Activated CD8-positive, alpha-beta memory T cell treated with anti-CD3 and anti-CD28 coated beads, Interleukin-2, amount 50 U/mL, for 4 hours (primary cell): ENCODE data around the gene ADPGK.

Source experiments
- DNase-seq: peaks from one replicate; pipeline ENCODE4 v3.0.0-alpha.2; 2020

Gene ADPGK

GRCh38 chr15:72787526-72787925 lies 4.0 kb upstream of the ADPGK start:
- DNase-seq = no peak

DNA sequence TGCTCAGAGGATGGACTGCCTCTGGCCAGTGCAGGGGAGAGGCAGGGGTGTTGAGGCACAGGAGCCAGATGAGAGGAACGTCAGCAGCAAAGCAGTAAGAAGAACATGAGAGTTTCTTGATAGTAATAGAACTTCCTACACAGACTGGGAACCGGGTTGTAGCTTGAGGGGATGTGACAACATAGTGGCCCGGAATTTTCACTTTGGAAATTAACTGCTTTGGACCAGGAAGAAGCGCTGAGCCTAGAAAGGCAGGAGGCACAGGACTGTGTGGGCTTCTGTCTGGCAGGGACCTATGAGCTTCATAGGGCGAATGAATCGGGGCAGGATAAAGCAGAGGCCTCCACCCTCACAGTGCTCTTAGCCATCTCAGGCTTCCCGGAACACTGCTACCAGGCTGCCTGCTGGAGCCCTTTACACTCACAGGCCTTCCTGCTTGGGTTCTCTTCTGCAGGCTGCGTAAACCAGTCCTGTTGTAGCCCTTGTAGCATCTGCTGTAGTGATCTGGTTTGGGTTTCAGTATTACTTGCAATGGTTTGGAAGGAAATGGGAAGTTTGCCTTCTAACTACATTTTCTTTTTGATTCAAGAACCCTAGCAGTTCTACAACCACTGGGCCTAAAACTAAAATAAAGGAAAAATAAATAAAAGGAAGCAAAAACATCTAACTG lies 3.3 kb upstream of the ADPGK start:
- no peak for DNase-seq

GRCh38 chr15:72786242-72786641 lies 2.7 kb upstream of the ADPGK start:
- no peak for DNase-seq

GRCh38 chr15:72785841-72786240 lies 2.3 kb upstream of the ADPGK start:
- DNase-seq = no peak

DNA sequence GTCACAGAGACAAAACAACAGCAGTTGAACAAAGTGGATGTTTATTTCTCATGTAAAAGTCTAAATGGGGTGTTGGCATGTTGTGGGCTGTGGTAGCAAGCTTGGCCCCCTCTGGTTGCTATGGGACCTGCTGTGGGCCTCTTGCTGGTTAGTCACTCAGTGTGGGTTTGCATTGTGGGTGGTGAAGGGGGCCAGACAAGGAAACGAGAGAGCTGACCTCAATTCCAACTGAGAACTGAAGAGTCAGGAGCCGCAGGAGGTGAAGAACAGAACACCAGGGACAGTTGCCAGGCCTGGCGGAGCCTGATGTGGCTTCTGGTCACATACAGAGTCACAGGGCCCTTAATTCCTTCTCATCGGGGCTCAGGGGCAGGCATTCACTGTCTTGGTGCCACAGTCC lies 1.9 kb upstream of the ADPGK start:
- peak; percentile 34 for DNase-seq

GRCh38 chr15:72784456-72784876 lies 908 bp upstream of the ADPGK start:
- DNase-seq = no peak

- DNase-seq = no peak
These were observed 436 bp downstream of the ADPGK start for GRCh38 chr15:72783004-72783639.

DNA sequence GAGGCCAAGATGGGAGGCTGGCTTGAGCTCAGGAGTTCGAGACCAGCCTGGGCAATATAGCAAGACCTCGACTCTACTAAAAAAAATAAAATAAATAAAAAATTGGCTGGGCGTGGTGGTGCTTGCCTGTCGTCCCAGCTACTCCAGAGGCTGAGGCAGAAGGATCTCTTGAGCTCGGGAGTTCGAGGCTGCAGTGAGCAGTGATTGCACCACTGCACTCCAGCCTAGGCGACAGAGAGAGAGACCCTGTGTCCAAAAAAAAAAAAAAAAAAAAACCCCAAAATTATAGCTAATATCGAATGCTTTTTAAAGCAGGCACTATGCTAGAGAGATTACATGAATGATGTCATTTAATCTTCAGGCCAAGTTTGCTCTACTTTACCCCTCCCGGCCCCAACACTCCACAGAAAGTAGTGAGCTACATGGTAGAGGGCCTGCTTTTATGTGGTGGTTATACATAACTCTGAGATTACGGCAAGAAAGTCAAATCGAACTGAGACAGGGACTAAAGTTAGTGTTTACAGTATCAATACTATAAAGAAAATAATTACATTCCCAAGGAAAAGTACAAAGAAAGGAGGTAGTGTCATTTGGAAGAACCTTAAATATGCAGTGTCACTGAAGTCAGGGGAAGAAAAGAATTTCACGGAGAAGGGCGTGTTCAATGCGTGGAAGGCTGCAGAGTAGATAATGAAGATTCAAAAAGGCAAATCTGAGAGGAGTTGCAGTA lies 1.1 kb downstream of the ADPGK start:
- no peak for DNase-seq

DNA sequence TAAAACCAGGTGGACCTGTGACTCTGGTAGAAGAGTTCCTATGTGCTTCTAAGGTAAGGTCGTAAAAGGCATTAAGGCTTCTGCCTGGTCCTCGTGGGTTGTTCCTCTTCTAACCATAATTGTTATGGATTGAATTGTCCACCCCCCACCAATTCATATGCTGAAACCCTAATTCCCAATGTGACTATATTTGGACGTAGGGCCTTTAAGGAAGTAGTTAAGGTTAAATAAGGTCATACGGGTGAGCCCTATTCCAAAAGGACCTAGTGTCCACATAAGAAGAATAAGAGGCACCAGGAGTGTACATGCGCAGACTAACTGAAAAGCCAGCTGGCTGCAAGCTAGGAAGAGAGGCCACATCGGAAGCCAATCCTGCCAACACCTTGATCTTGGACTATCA lies 1.9 kb downstream of the ADPGK start:
- no peak for DNase-seq

GRCh38 chr15:72778796-72779195 lies 4.8 kb downstream of the ADPGK start:
- DNase-seq = no peak

DNA sequence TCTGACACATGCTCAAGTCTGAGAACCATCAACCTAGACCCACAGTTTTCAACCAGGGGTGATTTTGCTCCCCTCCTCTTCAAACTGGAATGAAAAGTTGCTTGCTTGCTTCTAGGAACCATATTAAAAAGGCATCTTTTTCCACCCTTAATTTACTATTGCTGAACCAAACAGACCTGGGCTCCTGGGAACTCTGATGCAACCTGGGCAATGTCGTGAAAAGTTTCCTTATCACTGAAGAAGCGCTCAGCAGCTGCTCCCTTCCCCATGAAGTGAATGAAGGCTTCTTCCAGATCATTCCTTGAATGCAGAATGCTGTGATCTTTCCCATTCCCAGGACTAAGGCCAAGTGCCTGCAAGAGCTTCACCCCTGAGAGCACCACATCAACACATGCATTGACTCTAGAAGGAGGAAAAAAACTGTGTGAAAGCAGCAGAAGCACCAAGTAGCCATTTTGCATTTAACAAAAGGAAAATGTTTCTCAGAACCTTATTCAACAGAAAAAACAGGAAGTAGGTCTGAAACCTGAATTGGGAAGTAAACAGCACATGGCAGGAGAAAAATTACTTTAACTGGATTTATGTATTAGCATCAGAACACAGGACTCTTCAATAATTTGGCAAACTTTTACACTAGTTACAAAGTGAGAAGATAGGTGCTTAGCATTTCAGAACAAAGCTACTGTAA lies 8.7 kb downstream of the ADPGK start:
- DNase-seq = no peak

DNA sequence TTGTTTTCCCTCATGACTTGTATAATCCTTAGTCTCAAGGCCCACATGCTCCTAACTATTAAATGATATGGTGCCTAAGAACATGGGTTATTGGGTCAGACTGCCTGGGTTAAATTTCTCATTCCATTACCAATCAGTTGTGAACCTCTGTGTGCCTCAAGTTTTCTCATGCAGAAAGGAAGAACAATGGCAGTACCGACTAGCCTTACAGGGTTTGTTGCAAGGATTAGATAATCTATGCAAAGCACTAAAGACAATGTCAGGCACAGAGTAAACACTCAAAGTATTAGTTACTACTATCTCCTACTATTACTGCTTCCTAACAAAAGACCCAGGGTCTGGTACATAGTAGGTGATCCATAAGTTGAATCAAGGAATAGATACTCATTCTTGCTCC lies 12.2 kb downstream of the ADPGK start:
- DNase-seq = no peak

DNA sequence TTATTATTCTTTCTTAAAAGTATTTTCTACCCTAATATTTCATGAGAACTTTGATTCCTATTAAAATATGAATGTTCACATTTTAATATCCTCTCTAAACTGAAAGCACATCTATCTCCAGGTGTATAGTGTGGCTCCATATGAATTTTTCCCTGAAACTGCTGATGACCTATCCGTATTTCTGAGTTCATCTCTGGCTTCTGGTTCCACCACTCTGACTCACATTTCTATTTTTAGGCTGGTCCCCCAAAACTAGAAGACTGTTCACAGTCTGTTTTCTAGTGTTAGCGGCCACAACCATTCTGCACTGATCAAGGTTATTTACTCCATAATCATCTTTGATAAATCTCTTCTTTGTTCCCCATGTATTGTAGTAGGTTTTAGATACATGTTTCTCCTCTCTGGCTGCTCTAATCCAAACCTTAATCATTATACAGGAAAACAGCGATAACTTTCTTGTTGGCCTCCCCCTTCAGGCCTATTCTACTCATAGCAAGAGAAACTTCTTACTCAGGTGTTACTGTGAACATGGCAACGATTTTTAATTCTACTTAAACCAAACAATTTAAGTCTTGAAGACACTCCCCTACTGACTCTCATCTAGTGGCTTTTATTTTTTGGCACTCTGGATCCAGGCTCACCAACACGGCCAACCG lies 12.8 kb downstream of the ADPGK start:
- DNase-seq = no peak

DNA sequence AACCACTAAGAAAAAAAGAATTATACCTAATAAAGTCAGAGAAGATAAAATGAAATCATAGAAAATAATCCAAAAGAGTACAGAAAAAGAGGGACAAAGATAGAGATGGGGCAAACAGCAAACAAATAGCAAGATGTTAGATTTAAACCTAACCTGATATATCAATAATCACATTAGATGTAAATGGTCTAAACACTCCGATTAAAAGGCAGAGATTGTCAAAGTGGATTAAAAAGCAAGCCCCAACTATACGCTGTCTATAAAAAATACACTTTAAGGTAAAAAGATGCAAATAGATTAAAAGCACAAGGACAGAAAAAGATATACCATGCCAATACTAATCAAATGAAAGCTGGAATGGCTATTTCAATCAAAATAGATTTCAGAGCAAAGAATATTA lies 16.8 kb downstream of the ADPGK start:
- no peak for DNase-seq

GRCh38 chr15:72766025-72766424 lies 17.5 kb downstream of the ADPGK start:
- no peak for DNase-seq

DNA sequence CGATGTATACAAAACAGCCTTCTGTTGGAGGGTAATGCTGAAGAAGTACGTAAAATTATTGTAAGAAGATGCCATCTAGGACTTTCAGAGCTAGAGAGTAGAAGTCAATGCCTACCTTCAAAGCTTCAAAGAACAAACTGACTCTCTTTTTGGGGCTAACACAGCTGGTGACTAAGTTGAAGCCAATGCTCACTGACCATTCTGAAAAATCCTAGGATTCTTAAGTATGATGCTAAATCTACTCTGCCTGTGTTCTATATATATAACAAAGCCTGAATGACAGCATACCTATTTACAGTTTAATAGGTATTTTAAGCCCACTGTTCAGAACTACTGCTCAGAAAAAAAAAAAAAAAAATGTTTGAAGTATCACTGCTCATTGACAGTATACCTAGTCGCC lies 18.9 kb downstream of the ADPGK start:
- no peak for DNase-seq

DNA sequence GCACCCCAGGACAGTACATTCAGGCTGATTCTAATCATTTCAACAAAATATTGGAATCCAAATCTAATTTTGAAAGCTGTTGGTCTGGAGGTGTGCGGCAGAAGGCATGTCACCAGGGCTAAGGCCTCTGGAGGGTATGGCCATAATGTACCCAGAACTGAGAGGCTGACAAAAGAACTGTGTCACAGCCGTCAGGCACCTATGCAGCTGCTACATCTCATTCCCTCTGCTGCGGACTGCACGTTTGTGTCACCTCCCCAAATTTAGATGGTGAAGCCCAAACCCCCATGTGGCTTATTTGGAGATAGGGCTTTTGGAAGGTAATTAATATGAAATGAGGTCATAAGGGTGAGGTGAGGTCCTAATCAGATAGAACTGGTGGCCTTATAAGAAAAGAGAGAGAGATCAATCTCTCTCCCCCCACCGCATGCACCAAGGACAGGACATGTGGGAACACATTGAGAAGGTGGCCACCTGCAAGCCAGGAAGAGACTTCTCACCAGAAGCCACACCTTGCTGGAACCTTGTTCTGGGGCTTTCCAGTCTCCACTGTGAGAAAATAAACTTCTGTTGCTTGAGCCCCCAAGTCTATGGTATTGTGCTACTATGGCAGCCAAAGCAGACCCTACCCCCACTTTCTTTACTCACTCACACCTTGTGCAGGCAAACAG lies 22.8 kb downstream of the ADPGK start:
- DNase-seq = no peak

DNA sequence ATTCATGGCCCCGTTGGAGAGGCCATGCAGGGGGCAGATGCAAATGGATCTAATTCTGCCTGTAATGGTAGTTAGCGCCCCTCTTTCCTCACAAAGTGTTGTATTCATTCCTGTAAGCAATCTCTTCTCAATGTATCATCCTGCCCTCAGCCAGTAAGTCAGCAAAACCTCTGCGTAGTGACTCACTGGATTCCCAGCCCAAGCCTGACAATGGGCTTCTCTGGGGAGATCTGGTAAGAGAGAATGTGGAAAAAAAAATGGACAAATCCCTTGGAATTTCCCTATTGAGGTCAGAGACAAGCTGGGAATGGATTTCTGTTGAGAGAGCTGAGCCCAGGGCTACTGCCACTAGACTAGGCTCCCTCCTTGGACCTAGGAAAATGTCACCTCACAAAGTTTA lies 25.4 kb downstream of the ADPGK start:
- DNase-seq = no peak

GRCh38 chr15:72754096-72754495 lies 29.5 kb downstream of the ADPGK start:
- DNase-seq = no peak

DNA sequence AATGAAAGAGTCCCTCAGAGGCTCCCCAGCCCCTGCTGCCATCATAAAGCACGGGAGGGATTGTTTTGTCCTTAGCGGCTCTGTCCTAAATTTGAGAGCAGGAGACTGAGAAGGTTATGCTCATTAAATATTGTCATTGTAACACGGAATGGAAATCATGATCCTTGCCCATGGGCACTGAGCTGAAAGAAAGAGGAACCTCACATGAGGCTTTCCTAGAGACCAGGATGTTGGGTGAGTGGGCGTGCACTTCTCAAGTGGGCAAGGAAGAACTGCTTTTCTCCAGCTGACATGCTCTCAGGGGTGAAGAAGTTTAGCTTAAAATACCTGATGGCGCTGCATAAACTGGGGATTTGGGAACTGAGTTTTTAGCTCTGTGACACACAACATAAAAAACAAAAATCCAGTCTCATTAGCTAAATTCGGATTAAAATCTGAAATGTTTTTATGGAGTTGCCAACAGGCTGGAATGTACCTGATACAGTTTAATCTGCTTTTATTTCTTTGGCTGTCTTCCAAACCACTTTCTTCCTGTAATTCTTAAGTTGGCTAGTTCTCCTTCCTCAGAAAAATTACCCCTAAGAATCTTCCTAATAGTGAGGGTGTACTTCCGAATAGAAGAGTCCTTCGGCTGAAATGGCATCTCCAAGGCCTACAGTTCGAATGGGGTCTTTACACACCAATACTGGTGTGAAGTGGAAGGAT lies 31.7 kb downstream of the ADPGK start:
- DNase-seq = no peak

DNA sequence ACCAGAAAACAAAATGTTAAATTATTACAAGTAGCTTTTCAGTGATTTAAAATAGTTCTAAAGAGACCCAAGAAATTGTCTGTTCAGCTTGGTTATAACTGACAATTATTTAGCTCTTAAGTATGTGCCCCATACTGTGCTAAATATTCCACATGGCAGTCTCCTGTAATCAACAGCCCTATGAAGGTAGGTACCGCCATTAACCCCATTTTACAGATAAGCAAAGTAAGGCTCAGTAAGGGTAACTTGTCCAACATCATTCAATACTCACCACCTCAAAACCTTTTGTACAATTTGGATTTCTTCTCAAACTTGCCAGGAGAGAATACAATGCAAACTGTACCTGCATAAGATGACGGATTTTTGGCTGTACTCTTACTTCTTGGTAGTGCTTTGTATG lies 33.9 kb downstream of the ADPGK start:
- DNase-seq = no peak

- no peak for DNase-seq
These were observed 43.3 kb downstream of the ADPGK start for GRCh38 chr15:72740219-72740618.
